GM18505 (cell line): ENCODE data around the gene DOHH.
"Not testable (repeated sequence)": the region's sequence is repeated elsewhere in the genome, so short reads cannot be mapped to it uniquely, and the experiment has no call there.

Experiments
- ATAC-seq: cut with Tn5 transposase; IDR thresholded peaks from one replicate; pipeline ENCODE4 v1.9.1; 2021; ENCODE audit not compliant: unreplicated experiment
- POLR2A ChIP-seq: IDR thresholded peaks from 4 replicates; pipeline ENCODE4 v1.6.1; 2011; ENCODE audit warnings: borderline replicate concordance; ENCODE audit not compliant: insufficient read depth, insufficient read length; ENCODE audit errors: extremely low read depth

Gene DOHH

GRCh38 chr19:3455960-3456601, 44.4 kb downstream of the DOHH start:
- ATAC-seq = no peak

DNA sequence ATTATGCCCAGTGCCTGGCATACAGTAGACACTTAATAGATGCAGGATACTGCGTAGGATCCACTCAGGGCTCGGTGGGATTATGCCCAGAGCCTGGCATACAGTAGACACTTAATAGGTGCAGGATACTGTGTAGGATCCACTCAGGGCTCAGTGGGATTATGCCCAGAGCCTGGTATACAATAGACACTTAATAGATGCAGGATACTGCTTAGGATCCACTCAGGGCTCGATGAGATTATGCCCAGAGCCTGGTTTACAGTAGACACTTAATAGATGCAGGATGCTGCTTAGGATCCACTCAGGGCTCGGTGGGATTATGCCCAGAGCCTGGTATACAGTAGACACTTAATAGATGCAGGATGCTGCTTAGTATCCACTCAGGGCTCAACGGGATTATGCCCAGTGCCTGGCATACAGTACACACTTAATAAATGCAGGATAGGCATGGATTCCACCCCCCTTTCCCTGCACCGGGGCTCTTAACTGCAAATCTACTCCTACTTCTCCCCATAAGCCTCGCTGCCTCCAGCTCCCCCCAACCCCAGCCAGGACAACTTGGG, 45.0 kb downstream of the DOHH start:
- ATAC-seq = no peak

More at GRCh38 chr19:3455960-3456601, 44.4 kb downstream of the DOHH start:
- no peak for TF ChIP-seq POLR2A

DNA sequence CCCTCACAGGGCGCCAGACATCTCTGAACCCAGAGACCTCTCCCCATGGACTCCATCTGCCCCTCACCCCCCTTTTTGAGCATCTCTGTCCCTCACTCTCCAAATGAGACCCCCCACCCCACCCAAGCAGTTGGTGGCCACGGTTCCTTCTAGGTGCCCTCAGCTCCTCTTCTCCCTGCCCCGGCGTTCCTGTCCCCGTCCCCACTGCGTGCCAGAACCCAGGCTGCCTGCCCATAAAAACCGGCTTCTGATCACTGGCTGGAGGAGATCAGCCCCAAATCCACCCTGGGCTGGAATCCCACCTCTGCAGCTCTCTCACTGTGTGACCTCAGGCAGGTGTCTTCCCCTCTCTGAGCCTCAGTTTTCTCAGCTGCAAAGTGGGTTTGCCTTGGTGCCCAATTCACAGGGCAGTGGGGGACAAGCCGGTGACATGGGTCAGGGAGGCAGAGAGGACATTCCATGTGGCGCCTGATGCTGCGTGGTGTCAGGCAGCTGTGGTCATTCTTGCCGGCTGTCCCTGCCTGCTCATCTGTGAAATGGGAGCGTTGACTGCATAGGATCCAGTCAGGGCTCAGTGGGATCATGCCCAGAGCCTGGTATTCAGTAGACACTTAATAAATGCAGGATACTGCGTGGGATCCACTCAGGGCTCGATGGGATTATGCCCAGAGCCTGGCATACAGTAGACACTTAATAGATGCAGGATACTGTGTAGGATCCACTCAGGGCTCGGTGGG, 45.6 kb downstream of the DOHH start:
- ATAC-seq = no peak
- TF ChIP-seq POLR2A = no peak

More for the DNA sequence above, 45.0 kb downstream of the DOHH start:
- TF ChIP-seq POLR2A = no peak

- TF ChIP-seq POLR2A = no peak
- no peak for ATAC-seq
These were observed 46.6 kb downstream of the DOHH start for GRCh38 chr19:3453840-3454239.

- ATAC-seq = not testable (repeated sequence)
These were observed 47.6 kb downstream of the DOHH start for GRCh38 chr19:3452942-3453214.

DNA sequence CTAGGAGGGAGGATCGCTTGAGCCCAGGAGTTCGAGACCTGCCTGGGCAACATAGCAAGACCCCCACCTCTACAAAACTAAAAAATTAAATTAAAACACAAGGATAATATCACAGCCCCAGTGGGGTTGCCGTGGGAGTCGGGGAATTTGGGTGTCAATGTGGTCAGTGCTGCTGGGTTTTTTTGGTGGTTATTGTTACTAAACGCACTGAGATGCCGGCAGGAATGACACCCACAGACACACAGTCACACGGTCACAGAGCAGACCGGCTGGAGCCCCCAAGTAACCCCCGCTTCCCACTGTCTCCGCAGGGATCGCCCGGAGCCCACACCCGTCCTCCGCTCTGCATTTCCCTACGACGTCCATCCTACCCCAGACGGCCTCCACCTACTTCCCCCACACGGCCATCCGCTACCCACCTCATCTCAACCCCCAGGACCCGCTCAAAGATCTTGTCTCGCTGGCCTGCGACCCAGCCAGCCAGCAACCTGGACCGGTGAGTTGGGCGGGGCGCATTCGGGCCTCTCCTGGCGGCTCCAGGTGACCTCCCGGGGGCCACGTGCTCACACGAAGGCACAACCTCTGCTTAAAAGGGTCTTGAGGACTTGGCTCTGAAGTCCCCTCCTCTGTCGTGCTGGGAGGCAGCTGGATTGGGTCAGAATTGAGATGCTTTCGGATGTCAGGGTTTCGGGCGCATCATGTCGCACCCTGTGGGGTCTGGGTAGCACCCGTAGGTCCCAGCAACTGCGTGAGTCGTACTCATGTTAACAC, 48.1 kb downstream of the DOHH start:
- ATAC-seq = no peak
- no peak for TF ChIP-seq POLR2A

DNA sequence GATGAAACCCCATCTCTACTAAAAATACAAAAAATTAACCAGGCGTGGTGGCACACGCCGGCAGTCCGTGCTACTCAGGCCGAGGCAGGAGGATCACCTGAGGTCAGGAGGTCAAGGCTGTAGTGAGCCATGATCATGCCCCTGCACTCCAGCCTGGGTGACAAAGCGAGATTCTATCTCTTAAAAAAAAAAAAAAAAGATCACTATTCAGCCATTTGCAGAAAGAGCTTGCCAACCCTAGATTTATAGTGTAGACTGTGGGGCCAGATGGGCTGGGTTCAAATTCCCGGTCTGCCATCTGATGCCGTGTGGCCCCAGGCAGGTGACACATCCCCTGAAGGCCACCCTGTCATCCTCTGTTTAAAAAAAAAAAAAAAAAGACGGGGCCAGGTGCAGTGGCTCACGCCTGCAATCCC, 49.0 kb downstream of the DOHH start:
- TF ChIP-seq POLR2A = no peak
- no peak for ATAC-seq

DNA sequence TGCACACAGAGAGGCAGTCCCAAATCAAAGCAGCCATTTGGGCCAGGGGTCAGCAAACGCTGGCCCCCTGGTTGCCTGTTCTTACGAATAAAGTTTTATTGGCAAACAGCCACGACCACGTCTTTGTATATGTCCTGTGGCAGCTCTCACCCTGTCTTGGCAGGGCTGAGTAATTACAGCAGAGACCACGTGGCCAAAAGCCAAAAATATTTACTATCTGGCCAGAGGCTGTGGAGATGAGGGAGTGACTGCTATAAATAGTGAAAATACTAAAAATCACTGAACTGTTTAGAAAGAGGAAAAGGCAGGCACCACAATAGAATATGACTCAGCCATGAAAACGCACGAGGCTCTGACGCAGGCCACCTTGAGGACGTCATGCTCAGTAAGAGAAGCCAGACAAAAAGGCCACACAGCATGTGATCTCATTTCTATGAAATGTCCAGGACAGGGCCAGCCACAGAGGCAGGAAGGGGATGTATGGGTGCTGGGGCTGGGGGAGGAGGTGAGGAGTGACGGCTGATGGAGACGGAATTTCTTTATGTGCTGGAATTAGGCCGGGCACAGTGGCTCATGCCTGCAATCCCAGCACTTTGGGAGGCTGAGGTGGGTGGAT, 49.6 kb downstream of the DOHH start:
- no peak for ATAC-seq
- TF ChIP-seq POLR2A = no peak

GRCh38 chr19:3448616-3449334, 51.7 kb downstream of the DOHH start:
- no peak for TF ChIP-seq POLR2A
- no peak for ATAC-seq

DNA sequence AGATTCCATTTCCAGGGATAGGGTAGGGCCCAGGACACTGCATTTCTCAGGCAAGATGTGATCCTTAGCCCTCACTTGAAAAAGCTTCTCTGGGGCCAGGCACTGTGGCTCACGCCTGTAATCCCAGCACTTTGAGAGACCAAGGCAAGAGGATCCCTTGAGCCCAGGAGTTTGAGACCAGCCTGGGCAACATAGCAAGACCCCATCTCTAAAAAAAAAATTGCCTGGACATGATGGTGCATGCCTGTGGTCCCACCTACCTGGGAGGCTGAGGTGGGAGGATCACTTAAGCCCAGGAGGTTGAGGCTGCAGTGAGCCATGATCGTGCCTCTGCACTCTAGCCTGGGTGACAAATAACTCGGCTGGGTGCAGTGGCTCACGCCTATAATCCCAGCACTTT, 53.8 kb downstream of the DOHH start:
- not testable (repeated sequence) for ATAC-seq

DNA sequence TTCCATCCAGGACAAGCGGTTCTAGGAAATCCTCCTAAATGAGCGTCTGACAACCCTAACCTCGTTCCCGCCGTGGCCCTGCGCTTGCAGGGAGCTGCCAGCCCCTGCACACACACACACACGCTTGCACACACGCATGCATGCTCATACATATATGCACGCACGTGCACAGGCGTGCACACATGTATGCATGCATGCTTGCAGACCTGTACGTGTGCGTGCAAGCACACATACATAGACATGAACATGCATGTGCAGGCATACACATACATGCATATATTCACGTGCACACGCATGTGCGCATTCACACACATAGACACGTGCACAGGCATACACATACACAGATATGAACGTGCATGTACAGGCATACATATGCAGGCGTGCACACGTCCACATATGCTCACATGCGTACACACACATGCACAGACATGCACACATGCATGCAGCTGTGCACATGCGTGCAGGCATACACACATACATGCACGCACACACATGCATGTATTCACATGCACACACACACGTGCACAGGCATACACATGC, 55.7 kb downstream of the DOHH start:
- TF ChIP-seq POLR2A = no peak
- ATAC-seq = no peak

- no peak for ATAC-seq
- TF ChIP-seq POLR2A = no peak
These were observed 56.4 kb downstream of the DOHH start for GRCh38 chr19:3443840-3444694.
